GM23338 (cell line): ENCODE measurements around the gene BAG5. TPM values are rescaled to one million over a fixed set of nuclear protein-coding genes. Genes with fewer than 3 reads are reported as not detected.

Source experiments
- ATAC-seq: fragments of 200-7000 bp; cut with Tn5 transposase; 3 replicates; pipeline ENCODE4 v1.9.1; 2020
- DNase-seq: peaks from one replicate; pipeline ENCODE4 v3.0.0-alpha.2; 2015; ENCODE audit warnings: low spot score
- H2AFZ ChIP-seq: fragments of 200-600 bp; sonication (generic); 2 replicates; pipeline ENCODE4 v1.8.0; 2016; ENCODE audit warnings: antibody characterized with exemption, mild to moderate bottlenecking, moderate library complexity
- H3F3A ChIP-seq: fragments of 200-600 bp; sonication (generic); replicated peaks from 2 replicates; pipeline ENCODE4 v1.8.0; 2017; ENCODE audit warnings: antibody characterized with exemption, mixed run types, low read depth
- H3K27ac ChIP-seq: fragments of 200-600 bp; sonication (generic); 2 replicates; pipeline ENCODE4 v1.6.1; 2016; ENCODE audit warnings: low read depth
- H3K27me3 ChIP-seq: fragments of 200-600 bp; sonication (generic); 2 replicates; pipeline ENCODE4 v1.8.0; 2016; ENCODE audit warnings: mild to moderate bottlenecking, mixed run types, moderate library complexity; ENCODE audit not compliant: insufficient read depth
- H3K36me3 ChIP-seq: fragments of 200-600 bp; sonication (generic); 2 replicates; pipeline ENCODE4 v1.8.0; 2016; ENCODE audit warnings: mild to moderate bottlenecking; ENCODE audit not compliant: insufficient read depth
- H3K4me1 ChIP-seq: fragments of 200-600 bp; sonication (generic); 2 replicates; pipeline ENCODE4 v1.8.0; 2016; ENCODE audit warnings: mild to moderate bottlenecking, moderate library complexity; ENCODE audit not compliant: insufficient read depth
- H3K4me2 ChIP-seq: fragments of 200-600 bp; sonication (generic); 2 replicates; pipeline ENCODE4 v1.7.1; 2017; ENCODE audit warnings: mixed run types
- H3K4me3 ChIP-seq: fragments of 200-600 bp; sonication (generic); 2 replicates; pipeline ENCODE4 v1.6.1; 2016; ENCODE audit warnings: mixed run types
- H3K79me2 ChIP-seq: fragments of 200-600 bp; sonication (generic); replicated peaks from 2 replicates; pipeline ENCODE4 v1.8.0; 2017; ENCODE audit warnings: mild to moderate bottlenecking; ENCODE audit not compliant: insufficient read depth
- H3K9me2 ChIP-seq: fragments of 200-600 bp; sonication (generic); 2 replicates; pipeline ENCODE4 v1.8.0; 2017; ENCODE audit not compliant: insufficient read depth
- H4K20me1 ChIP-seq: fragments of 200-600 bp; sonication (generic); replicated peaks from 2 replicates; pipeline ENCODE4 v1.8.0; 2017; ENCODE audit warnings: mild to moderate bottlenecking; ENCODE audit not compliant: insufficient read depth
- H3K27ac Mint-ChIP-seq: 2 replicates; pipeline ENCODE4 v1.8.0; 2020; ENCODE audit warnings: inconsistent platforms, mild to moderate bottlenecking, moderate library complexity, mixed read lengths
- H3K27me3 Mint-ChIP-seq: 3 replicates; pipeline ENCODE4 v1.8.0; 2022; ENCODE audit warnings: low read depth, mild to moderate bottlenecking, moderate library complexity, mixed read lengths, inconsistent platforms; ENCODE audit not compliant: insufficient read depth, poor library complexity
- H3K36me3 Mint-ChIP-seq: 3 replicates; pipeline ENCODE4 v1.8.0; 2021; ENCODE audit warnings: low read depth, mild to moderate bottlenecking, inconsistent platforms, moderate library complexity, mixed read lengths
- H3K4me1 Mint-ChIP-seq: 3 replicates; pipeline ENCODE4 v1.8.0; 2020; ENCODE audit warnings: mild to moderate bottlenecking, inconsistent platforms, mixed read lengths
- H3K4me3 Mint-ChIP-seq: 3 replicates; pipeline ENCODE4 v1.8.0; 2021; ENCODE audit warnings: moderate library complexity, mild to moderate bottlenecking, inconsistent platforms, mixed read lengths
- H3K9me3 Mint-ChIP-seq: 3 replicates; pipeline ENCODE4 v1.8.0; 2020; ENCODE audit warnings: moderate library complexity, mild to moderate bottlenecking, inconsistent platforms, mixed read lengths
- CREB1 ChIP-seq: fragments of 250-450 bp; sonication (Bioruptor Pico); IDR thresholded peaks from 2 replicates; pipeline ENCODE4 v1.5.0; 2020; ENCODE audit warnings: low read depth, mild to moderate bottlenecking, moderate library complexity
- CTCF ChIP-seq, 2 experiments: fragments of 200-600 bp in 1 of 2; sonication (generic) in 1 of 2; conservative IDR thresholded peaks; 2 replicates each; pipeline versions ENCODE4 v1.5.1 to v1.6.1; 2016 to 2017; ENCODE audit warnings: antibody characterized with exemption in 2 of 2, low read depth in 2 of 2, mild to moderate bottlenecking in 2 of 2, moderate library complexity in 1 of 2
- ETS1 ChIP-seq: IDR thresholded peaks from 2 replicates; pipeline ENCODE4 v1.6.1; 2016; ENCODE audit warnings: antibody characterized with exemption
- EZH2 ChIP-seq: fragments of 200-600 bp; sonication (generic); IDR thresholded peaks from one replicate; pipeline ENCODE4 v1.8.0; 2017; ENCODE audit warnings: antibody characterized with exemption, mild to moderate bottlenecking, low read depth; ENCODE audit not compliant: unreplicated experiment
- EZH2phosphoT487 ChIP-seq: fragments of 200-600 bp; sonication (generic); IDR thresholded peaks from one replicate; pipeline ENCODE4 v1.8.1; 2018; ENCODE audit warnings: antibody characterized with exemption; ENCODE audit not compliant: unreplicated experiment
- JUNB ChIP-seq: IDR thresholded peaks from one replicate; pipeline ENCODE4 v1.6.1; 2016; ENCODE audit warnings: antibody characterized with exemption; ENCODE audit not compliant: unreplicated experiment
- POLR2AphosphoS5 ChIP-seq: IDR thresholded peaks from 2 replicates; pipeline ENCODE4 v1.6.1; 2016; ENCODE audit warnings: antibody characterized with exemption, low read depth
- STAT1 ChIP-seq: IDR thresholded peaks from one replicate; pipeline ENCODE4 v1.6.1; 2016; ENCODE audit warnings: antibody characterized with exemption; ENCODE audit not compliant: unreplicated experiment
- ZNF331 ChIP-seq: fragments of 250-450 bp; sonication (Bioruptor Pico); IDR thresholded peaks from 2 replicates; pipeline ENCODE4 v1.5.0; 2020; ENCODE audit warnings: low read depth, mild to moderate bottlenecking, moderate library complexity
- ZNF462 ChIP-seq: fragments of 250-450 bp; sonication (Bioruptor Pico); IDR thresholded peaks from 2 replicates; pipeline ENCODE4 v1.5.0; 2020; ENCODE audit warnings: mild to moderate bottlenecking, moderate library complexity
- polyA plus RNA-seq: library from polyadenylated mRNA; unstranded; fragments of >200 nt; fragmentation: Nextera tagmentation; extraction: Ambion mirVana; gene quantifications from 2 replicates; pipeline ENCODE4 v1.2.1, GENCODE V29; 2016
- total RNA-seq: library from RNA; depleted of rRNA; stranded (reverse); fragments of >200 nt; shearing (Covaris generic); gene quantifications from 2 replicates; pipeline ENCODE4 v1.2.3, GENCODE V29; 2014

Gene BAG5
- total and polyA plus RNA-seq, 2 experiments from 2014 or later, result 21.1 to 29.2 TPM

GRCh38 chr14:103527408-103528145, 34.9 kb downstream of the BAG5 start:
- no peak overlapping the region for H2AFZ ChIP-seq
- no peaks in the 10 kb centered on the region for H3K36me3 ChIP-seq
- H4K20me1 ChIP-seq, result peaks cover 10% of the 10 kb centered on the region
- Mint-ChIP-seq H3K4me1 (peaks cover 24% of the 10 kb centered on the region), H3K4me3 (peak overlapping the region; percentile 96), H3K36me3 (peaks cover 4% of the 10 kb centered on the region; the same call in 1 of the 3 replicates), H3K27ac (no peak overlapping the region), H3K9me3 (peaks cover 4% of the 10 kb centered on the region; the same call in 2 of the 3 replicates), H3K27me3 (peaks cover 36% of the 10 kb centered on the region)
- peaks cover 8% of the 10 kb centered on the region for H3K4me1 ChIP-seq
- no peaks in the 10 kb centered on the region for H3K9me2 ChIP-seq
- H3K4me2 ChIP-seq, result no peak overlapping the region
- H3K27ac ChIP-seq, result no peak overlapping the region
- peaks cover 9% of the 10 kb centered on the region; the same call in 1 of the 2 replicates for H3F3A ChIP-seq
- peaks cover 22% of the 10 kb centered on the region for H3K27me3 ChIP-seq
- no peak for TF ChIP-seq EZH2phosphoT487
- no peak for TF ChIP-seq JUNB
- peaks cover 22% of the 10 kb centered on the region for H3K79me2 ChIP-seq
- DNase-seq (no peak), ATAC-seq (no peak)
- no peak overlapping the region for H3K4me3 ChIP-seq

GRCh38 chr14:103526914-103527248, 35.6 kb downstream of the BAG5 start:
- H4K20me1 ChIP-seq, result peaks cover 10% of the 10 kb centered on the region
- H3K4me1 ChIP-seq, result peaks cover 8% of the 10 kb centered on the region
- peaks cover 24% of the 10 kb centered on the region for H3K4me1 Mint-ChIP-seq
- peaks cover 34% of the 10 kb centered on the region for H3K27me3 Mint-ChIP-seq
- H3K4me2 ChIP-seq, result no peak overlapping the region
- H3K27me3 ChIP-seq, result peaks cover 22% of the 10 kb centered on the region
- H3K36me3 Mint-ChIP-seq, result peaks cover 4% of the 10 kb centered on the region; the same call in 1 of the 3 replicates
- H3K4me3 ChIP-seq, result no peak overlapping the region
- H3K79me2 ChIP-seq, result peaks cover 22% of the 10 kb centered on the region
- peaks cover 4% of the 10 kb centered on the region; the same call in 2 of the 3 replicates for H3K9me3 Mint-ChIP-seq
- H3K27ac ChIP-seq, result no peak overlapping the region
- no peak overlapping the region for H2AFZ ChIP-seq
- H3K9me2 ChIP-seq, result no peaks in the 10 kb centered on the region
- no peaks in the 10 kb centered on the region for H3K36me3 ChIP-seq
- no peak for ATAC-seq
- H3K4me3 Mint-ChIP-seq, result no peak overlapping the region; the same call in 2 of the 3 replicates
- H3K27ac Mint-ChIP-seq, result no peak overlapping the region
- H3F3A ChIP-seq, result peaks cover 9% of the 10 kb centered on the region; the same call in 1 of the 2 replicates
- no peak for DNase-seq
- TF ChIP-seq STAT1, result no peak
- TF ChIP-seq ZNF331 (CRISPR knock-in tag), result no peak
- TF ChIP-seq CREB1, result no peak
- TF ChIP-seq CTCF (conservative IDR thresholded peaks at IDR 0.05; ENCODE audit: low read depth in 2 of 2), result no peak
- TF ChIP-seq POLR2AphosphoS5, result no peak
- no peak for TF ChIP-seq EZH2
- no peak for TF ChIP-seq ETS1
- TF ChIP-seq ZNF462, result no peak
